ENCODE data around the gene NUMBL.

NUMBL gene

DNA sequence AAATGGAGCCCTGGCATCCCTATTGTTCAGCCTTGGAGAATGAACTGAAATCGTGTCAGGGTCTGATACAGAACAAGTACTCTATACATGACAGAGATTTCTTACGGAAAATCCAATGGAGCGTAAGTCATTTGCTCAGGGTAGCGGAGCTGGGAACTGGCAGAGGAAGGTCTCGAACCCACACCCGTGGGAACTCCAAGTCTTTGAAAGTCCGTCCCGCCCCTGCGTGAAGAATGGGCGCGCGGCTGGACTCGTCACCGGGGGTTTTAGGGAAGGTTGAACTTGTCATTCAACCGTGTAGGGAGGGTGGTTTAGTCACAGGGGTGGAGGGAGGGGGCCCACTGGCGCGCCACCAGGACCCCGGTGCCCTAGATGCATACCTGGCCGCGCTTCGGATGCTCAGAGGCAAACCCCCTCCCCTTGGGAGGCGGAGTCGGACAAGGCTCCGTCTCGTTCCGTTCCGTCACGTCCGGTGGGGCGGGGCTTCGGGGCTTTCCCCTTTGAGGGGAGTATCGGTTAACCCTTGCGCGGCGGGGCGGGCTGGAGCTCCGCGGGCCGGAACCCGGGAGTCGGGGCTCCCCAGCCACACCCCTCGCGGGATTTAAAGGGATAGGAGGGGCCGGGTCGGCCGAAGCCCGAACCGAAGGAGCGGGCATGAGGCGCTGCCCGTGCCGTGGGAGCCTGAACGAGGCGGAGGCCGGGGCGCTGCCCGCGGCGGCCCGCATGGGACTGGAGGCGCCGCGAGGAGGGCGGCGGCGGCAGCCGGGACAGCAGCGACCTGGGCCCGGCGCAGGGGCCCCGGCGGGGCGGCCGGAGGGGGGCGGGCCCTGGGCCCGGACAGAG is 26.3 kb upstream of the NUMBL start, which contains the start of the genes COQ8B and ITPKC:
TSS of gene COQ8B (minus strand) at position 405 of the 843 bp plus-strand sequence. CDS start 2,254 bp downstream, outside the sequence.
TSS of gene ITPKC (plus strand) at position 631 of the 843 bp plus-strand sequence. CDS start at position 655, 24 bp downstream.
- in situ Hi-C loops (cut with MboI; ENCODE audit: low sequenced_read_pairs): no loop called here

DNA sequence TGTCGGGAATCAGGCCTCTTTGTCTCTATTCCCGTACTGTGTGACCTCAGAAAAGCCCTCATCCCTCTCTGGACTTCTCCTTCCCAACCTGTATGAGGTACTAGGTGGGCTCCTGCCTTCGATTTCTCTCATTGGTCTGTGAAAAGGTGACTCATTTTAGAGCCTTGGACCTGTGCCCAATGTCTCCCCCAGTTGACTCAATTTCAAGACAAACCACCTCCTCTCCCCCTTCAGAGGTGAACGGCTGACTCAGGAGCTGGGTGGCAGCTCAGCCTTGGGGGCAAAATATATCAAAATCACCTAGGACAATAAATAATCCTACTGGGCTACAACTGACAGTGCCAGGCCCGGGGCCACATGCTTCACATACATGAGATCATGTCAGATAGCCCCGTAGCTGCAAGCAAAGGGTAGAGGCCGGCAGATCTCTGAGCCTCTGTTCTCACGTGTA is 25.6 kb upstream of the NUMBL start:
- in situ Hi-C loops (cut with MboI; ENCODE audit: low sequenced_read_pairs): no loop called here

DNA sequence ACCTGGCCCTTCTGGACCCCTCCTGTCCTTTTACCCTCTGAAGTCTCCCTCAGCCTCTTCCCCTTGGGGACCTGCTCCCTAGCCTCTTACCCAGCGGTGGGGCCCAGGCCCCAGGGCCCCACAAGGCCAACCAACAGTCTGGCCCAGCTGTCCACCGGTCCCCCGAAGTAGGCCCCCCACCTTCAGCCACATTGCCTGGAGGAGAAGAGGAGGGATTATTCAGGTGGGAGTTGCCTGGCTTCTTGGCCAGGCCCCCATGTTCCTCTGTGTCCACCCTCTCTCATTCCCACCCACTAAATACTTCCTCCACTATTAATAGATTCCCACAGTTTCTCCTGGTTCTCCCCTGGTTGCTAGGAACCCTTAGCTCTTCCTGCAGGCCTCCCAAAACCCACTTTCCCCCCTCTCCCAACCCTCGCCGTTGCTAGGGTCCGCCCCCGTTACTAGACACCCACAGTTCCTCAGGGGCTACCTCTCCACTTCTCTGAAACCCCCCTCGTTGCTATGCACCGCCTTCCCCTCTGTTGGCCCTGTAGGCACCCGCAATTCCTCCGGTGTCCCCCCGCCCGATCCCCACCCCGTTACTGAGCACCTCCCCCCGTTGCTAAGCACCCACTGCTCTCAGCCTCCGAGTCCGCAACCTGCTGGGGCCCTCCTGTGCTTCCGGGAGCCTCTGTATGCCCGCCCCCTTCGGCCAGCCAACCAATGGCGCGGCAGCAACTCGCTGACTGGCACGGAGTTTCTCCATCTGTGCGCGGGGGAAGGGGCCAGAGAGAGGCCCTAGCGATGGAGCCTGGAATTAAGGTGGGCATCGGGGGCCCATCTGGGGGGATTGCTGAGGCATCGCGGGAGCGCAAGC is 24.2 kb upstream of the NUMBL start:
- in situ Hi-C loops (cut with MboI; ENCODE audit: low sequenced_read_pairs): no loop called here

DNA sequence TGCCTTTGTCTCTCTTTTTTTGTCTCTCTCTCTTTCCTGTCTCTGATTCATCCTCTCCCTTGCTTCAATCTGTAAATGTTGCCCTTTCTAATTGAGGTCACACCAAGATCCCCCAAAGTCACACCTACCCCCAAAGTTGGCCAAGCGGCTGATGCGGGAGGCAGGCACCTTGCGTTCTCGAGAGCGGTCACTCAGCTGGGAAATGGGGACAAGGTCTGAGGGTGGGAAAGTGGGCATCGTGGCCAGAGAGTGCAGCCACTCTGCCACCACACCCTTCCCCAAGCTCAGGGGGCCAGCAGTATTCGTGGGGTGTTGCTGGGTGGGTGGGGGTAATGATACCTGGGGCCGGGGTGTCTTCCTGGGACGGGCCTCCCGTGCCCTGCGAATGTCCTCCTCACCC is 23.5 kb upstream of the NUMBL start:
- in situ Hi-C loops (cut with MboI; ENCODE audit: low sequenced_read_pairs): no loop called here

DNA sequence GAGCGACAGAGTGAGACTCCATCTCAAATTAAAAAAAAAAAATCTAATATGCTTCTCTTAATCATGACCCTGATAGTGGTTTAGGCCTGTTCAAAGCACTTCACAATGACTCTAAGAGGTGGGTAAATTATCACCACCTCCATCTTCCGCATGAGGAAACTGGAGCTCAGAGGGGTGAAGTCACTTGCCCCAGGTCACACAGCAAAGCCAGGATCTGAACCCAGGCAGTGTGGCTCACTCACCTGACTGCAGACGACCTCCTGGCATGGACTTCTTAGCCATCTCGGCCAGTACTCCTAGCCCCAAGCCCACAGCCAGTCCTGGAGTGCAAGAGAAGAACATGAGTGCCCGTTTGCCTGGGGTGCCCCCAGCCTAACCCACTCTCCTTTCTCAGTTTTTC is 19.4 kb upstream of the NUMBL start:
- in situ Hi-C loops (cut with MboI; ENCODE audit: low sequenced_read_pairs): no loop called here

GRCh38 chr19:40707615-40708014 is 17.2 kb upstream of the NUMBL start:
- in situ Hi-C loops (cut with MboI; ENCODE audit: low sequenced_read_pairs): no loop called here

- in situ Hi-C loops (cut with MboI; ENCODE audit: low sequenced_read_pairs): no loop called here
Measured at GRCh38 chr19:40705950-40706619, 15.6 kb upstream of the NUMBL start.

GRCh38 chr19:40705362-40705651 is 14.9 kb upstream of the NUMBL start:
- in situ Hi-C loops (cut with MboI; ENCODE audit: low sequenced_read_pairs): no loop called here

- in situ Hi-C loops (cut with MboI; ENCODE audit: low sequenced_read_pairs): no loop called here
Measured at GRCh38 chr19:40704491-40705361, 14.3 kb upstream of the NUMBL start.

DNA sequence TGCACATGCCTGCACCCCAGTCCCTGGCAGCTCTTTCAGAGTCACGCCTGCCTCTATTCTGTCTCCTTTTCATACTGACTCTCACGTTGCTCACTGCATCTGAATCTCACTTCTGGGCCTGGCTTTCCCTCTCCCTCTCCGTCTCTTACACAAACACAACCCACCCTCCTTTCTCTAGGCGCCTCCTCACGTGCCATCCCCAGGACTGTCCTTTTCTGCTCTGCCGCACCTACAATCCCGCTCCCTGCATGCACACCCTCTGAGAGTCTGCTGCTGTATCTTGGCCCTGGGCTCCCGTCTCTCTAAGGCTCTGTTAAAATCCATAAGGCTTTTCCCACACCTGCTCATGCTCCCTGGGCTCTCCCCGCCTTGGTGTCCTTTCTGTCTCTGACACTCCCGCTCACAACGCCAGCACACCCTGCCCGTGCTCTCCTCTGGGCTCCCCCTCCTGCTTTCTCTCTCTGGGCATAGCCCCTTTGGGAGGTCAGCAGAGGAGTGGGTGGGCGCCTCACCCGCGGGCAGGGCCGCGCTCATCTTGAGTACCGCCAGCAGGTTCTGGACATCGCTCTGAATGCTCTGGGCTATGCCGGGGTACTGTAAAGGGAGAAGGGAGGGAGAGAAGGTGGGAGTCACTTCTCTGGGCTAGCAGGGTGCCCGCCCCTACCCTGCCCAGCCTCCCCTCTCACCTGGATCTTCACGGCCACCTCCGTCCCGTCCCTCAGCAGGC is 12.7 kb upstream of the NUMBL start:
- in situ Hi-C loops (cut with MboI; ENCODE audit: low sequenced_read_pairs): no loop called here

DNA sequence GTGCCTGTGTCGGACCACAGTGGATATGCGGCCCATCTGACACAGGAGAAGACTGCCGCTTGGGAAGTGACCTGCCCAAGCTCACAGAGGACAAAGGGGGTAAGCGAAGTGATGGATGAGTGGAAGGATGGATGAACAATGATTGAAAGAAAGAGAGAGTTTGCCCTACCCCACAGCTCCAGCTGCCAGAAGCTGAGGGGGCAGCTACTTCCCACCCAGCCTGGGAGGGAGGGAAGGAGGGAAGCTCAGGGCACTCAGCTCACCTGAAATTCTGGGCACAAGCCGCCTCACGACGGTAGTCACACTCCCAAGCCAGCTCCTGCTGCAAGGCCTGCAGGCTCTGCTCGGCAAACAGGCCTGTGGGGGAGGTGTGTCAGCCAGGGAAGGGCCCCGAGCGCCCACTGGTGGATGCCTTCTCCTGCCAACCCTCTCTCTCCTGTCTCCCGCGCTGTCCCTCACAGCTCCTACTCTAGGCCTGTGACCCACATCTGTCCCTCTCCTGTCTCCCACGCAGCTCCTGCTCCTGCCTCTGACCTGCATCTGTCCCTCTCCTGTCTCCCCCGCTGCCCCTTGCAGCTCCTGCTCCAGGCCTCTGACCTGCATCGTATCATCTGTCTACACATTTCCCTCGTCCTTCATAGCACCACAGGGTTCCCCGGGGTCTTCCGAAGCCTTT is 12.0 kb upstream of the NUMBL start:
- in situ Hi-C loops (cut with MboI; ENCODE audit: low sequenced_read_pairs): no loop called here

DNA sequence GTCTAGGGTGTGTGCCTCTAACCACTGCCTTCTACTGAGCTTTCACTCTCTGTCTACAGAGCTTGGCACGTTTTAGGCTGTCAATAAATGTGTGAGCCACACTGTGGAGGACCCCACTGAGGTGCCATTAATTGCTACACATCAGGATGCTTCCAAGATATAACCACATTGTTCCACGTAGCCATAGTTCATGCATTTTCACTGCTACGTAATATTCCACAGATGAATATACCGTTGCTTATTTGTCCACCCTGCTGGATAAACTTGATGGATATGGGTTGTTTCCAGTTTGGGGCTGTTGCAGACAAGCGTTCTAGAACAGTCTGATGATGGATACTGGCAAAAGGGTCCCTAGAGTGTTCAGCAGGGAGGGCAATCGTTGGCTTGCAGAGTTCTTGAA is 11.3 kb upstream of the NUMBL start:
- in situ Hi-C loops (cut with MboI; ENCODE audit: low sequenced_read_pairs): no loop called here

- in situ Hi-C loops (cut with MboI; ENCODE audit: low sequenced_read_pairs): no loop called here
Measured at GRCh38 chr19:40700083-40700482, 9.6 kb upstream of the NUMBL start.

- in situ Hi-C loops (cut with MboI; ENCODE audit: low sequenced_read_pairs): no loop called here
Measured at GRCh38 chr19:40697007-40697406, 6.6 kb upstream of the NUMBL start.

DNA sequence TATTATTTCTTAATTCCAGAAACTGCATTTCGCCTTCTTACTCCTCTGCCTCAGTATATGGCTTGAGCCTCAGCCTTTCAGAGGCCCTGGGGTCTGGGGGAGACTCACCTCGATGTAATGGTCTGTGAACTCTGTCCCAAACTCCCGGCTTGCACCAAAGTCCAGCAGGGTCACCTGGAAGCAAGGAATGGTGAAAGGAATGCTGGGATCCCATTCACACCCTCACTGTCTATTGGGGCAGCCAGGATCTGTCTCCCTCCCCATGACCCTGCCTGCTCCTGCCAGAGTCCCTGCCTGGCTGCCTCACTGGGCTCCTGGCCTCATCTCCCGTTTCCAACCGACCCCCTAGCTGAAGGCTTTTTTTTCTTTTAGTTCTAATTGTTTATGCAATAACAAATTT is 5.4 kb upstream of the NUMBL start:
- in situ Hi-C loops (cut with MboI; ENCODE audit: low sequenced_read_pairs): no loop called here

DNA sequence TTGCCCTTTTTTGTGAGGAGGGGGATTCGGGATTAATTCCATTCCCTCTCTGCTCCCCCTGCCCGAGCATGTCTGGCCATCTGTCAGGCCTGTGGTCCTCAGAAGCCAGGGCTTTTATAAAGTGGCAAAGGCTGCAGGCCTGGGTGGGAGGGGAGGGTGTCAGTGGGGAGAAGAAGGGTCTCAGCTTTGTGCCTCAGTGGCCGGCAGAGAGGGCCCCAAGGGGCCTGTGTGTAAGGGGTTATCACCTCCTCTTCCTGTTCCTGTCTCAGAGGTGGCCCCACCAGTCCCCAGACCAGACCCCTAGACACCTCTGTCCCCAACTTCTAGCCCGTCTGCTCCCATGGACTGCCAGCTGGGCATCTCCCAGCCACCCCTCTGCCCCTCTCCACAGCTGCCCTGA is 3.4 kb upstream of the NUMBL start:
- in situ Hi-C loops (cut with MboI; ENCODE audit: low sequenced_read_pairs): no loop called here

DNA sequence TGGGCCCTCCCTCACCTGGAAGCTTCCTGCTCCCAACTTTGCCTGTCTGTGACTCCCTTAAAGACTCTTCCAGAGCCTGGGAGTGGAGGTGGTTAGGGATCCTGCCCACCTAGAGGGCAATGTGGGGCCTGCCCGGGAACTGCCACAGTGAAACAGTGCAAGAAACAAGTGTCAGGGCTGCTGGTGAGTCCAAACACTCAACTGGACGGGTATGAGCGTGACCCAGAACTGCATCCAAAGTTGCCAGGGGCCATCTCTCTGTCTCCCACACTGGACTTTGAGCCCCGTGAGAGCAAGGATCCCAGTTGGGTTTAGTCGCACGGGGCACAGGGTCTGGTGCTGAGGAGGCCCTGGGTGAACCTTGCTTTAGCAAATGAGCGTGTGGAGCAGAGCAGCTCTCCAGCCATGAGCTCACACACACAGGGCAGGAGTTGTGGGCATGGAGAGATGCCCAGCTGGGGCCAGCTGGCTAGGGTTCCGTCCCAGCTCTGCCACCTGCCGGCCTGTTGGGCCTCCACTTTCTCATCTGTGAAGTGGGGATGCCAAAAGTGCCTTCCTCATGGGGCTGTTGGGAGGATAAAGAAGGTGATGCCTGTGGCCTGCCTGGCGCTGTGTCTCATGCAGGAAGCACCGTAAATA is 2.8 kb upstream of the NUMBL start:
- in situ Hi-C loops (cut with MboI; ENCODE audit: low sequenced_read_pairs): no loop called here

- in situ Hi-C loops (cut with MboI; ENCODE audit: low sequenced_read_pairs): no loop called here
Measured at GRCh38 chr19:40692212-40692551, 1.7 kb upstream of the NUMBL start.
